ENCODE results near the gene IGSF3. TPM values are rescaled to one million over a fixed set of nuclear protein-coding genes. Genes with fewer than 3 reads are reported as not detected.

IGSF3 gene
- polyA plus RNA-seq, 1 donor (not counting 4 experiments of a cell fraction or from before 2014, with no cell fraction given), result 47.4 TPM

GRCh38 chr1:116667078-116667574 lies 407 bp downstream of the IGSF3 start:
- Histone ChIP-seq H3K79me2 (ENCODE audit: control insufficient read depth, insufficient read depth, low read length) (peaks cover 42% of the 10 kb centered on the region), H3K4me1 (ENCODE audit: control insufficient read depth, extremely low read depth, insufficient read depth, low read length) (peaks cover 18% of the 10 kb centered on the region), H2AFZ (ENCODE audit: control insufficient read depth, low read length) (peak overlapping the region; percentile 48), H3K27me3 (ENCODE audit: control insufficient read depth, extremely low read depth, insufficient read depth, low read length) (no peaks in the 10 kb centered on the region), H4K20me1 (ENCODE audit: control insufficient read depth, extremely low read depth, insufficient read depth, low read length) (no peaks in the 10 kb centered on the region), H3K9me1 (ENCODE audit: control insufficient read depth, extremely low read depth, insufficient read depth, low read length) (no peaks in the 10 kb centered on the region), H3K9me3 (ENCODE audit: control insufficient read depth, low read depth, low read length) (no peaks in the 10 kb centered on the region), H3K27ac (ENCODE audit: control insufficient read depth, insufficient read depth, low read length) (peak overlapping the region; percentile 55), H3K9ac (ENCODE audit: control insufficient read depth, extremely low read depth, insufficient read depth, low read length) (peak overlapping the region; percentile 70), H3K4me2 (ENCODE audit: control insufficient read depth, extremely low read depth, insufficient read depth, low read depth, low read length) (peak overlapping the region; percentile 84), H3K4me3 (ENCODE audit: control insufficient read depth in 2 of 3, extremely low read depth in 1 of 3, insufficient read depth in 2 of 3, low read depth in 1 of 3, low read length in 3 of 3) (peak overlapping the region; percentile 65 to 86 (median 70)), H3K36me3 (ENCODE audit: control insufficient read depth in 2 of 2, extremely low read depth in 1 of 2, insufficient read depth in 2 of 2, low read length in 2 of 2) (peaks cover 7 to 10% of the 10 kb centered on the region in 2 experiments)
- DNase-seq (ENCODE audit: low read depth, low spot score) (no peak), FAIRE-seq (no peak)
- TF ChIP-seq EZH2 (IDR thresholded peaks at IDR 0.05; ENCODE audit: low read length), result no peak
- no peak for TF ChIP-seq CTCF (optimal IDR thresholded peaks at IDR 0.05 in 1 of 3, IDR thresholded peaks at IDR 0.05 in 1 of 3, conservative IDR thresholded peaks at IDR 0.05 in 1 of 3; ENCODE audit: extremely low read depth in 1 of 3, insufficient read depth in 2 of 3, low read length in 3 of 3)
- dilution Hi-C loops (cut with MboI; ENCODE audit: extremely low pct_ligation_motif_present, low sequenced_read_pairs), result no loop called here

- Histone ChIP-seq H3K9me1 (ENCODE audit: control insufficient read depth, extremely low read depth, insufficient read depth, low read length) (no peaks in the 10 kb centered on the region), H3K9me3 (ENCODE audit: control insufficient read depth, low read depth, low read length) (no peaks in the 10 kb centered on the region), H3K4me3 (ENCODE audit: control insufficient read depth in 2 of 3, extremely low read depth in 1 of 3, insufficient read depth in 2 of 3, low read depth in 1 of 3, low read length in 3 of 3) (peak overlapping the region; percentile 65 to 86 (median 70)), H3K4me1 (ENCODE audit: control insufficient read depth, extremely low read depth, insufficient read depth, low read length) (peaks cover 18% of the 10 kb centered on the region), H3K27ac (ENCODE audit: control insufficient read depth, insufficient read depth, low read length) (peak overlapping the region; percentile 55), H3K9ac (ENCODE audit: control insufficient read depth, extremely low read depth, insufficient read depth, low read length) (peak overlapping the region; percentile 70), H3K27me3 (ENCODE audit: control insufficient read depth, extremely low read depth, insufficient read depth, low read length) (no peaks in the 10 kb centered on the region), H2AFZ (ENCODE audit: control insufficient read depth, low read length) (no peak overlapping the region), H4K20me1 (ENCODE audit: control insufficient read depth, extremely low read depth, insufficient read depth, low read length) (no peaks in the 10 kb centered on the region), H3K79me2 (ENCODE audit: control insufficient read depth, insufficient read depth, low read length) (peaks cover 46% of the 10 kb centered on the region), H3K36me3 (ENCODE audit: control insufficient read depth in 2 of 2, extremely low read depth in 1 of 2, insufficient read depth in 2 of 2, low read length in 2 of 2) (peaks cover 9 to 10% of the 10 kb centered on the region in 2 experiments), H3K4me2 (ENCODE audit: control insufficient read depth, extremely low read depth, insufficient read depth, low read depth, low read length) (peak overlapping the region; percentile 84)
- dilution Hi-C loops (cut with MboI; ENCODE audit: extremely low pct_ligation_motif_present, low sequenced_read_pairs), result no loop called here
- FAIRE-seq (no peak), DNase-seq (ENCODE audit: low read depth, low spot score) (no peak)
- TF ChIP-seq CTCF (optimal IDR thresholded peaks at IDR 0.05 in 1 of 3, IDR thresholded peaks at IDR 0.05 in 1 of 3, conservative IDR thresholded peaks at IDR 0.05 in 1 of 3; ENCODE audit: extremely low read depth in 1 of 3, insufficient read depth in 2 of 3, low read length in 3 of 3) (no peak), EZH2 (IDR thresholded peaks at IDR 0.05; ENCODE audit: low read length) (no peak)
Measured at GRCh38 chr1:116666187-116667077, 1.1 kb downstream of the IGSF3 start.

Data from keratinocyte (primary cell).